HG03354 (cell line): ENCODE results near the gene ARMC6.
"Not testable (repeated sequence)": the region's sequence is repeated elsewhere in the genome, so short reads cannot be mapped to it uniquely, and the experiment has no call there.

Experiments used
- ATAC-seq: cut with Tn5 transposase; IDR thresholded peaks from one replicate; pipeline ENCODE4 v1.9.1; 2021; ENCODE audit warnings: mild to moderate bottlenecking; ENCODE audit not compliant: unreplicated experiment, poor library complexity, severe bottlenecking

Gene ARMC6

GRCh38 chr19:19103167-19103566, 69.8 kb downstream of the ARMC6 start:
- no peak for ATAC-seq

- ATAC-seq, result no peak
These were observed 72.1 kb downstream of the ARMC6 start for GRCh38 chr19:19105365-19106055.

GRCh38 chr19:19106056-19106551, 72.7 kb downstream of the ARMC6 start:
- ATAC-seq, result no peak

- not testable (repeated sequence) for ATAC-seq
These were observed 73.5 kb downstream of the ARMC6 start for GRCh38 chr19:19106938-19107337.

GRCh38 chr19:19107654-19108053, 74.3 kb downstream of the ARMC6 start:
- no peak for ATAC-seq
